Activated CD4-positive, alpha-beta T cell treated with anti-CD3 and anti-CD28 coated beads, Interleukin-2, amount 50 U/mL, for 16 hours (primary cell): Measurements from ENCODE around the gene STIP1.

Source experiments
- DNase-seq: peaks from one replicate; pipeline ENCODE4 v3.0.0-alpha.2; 2020

The STIP1 gene

DNA sequence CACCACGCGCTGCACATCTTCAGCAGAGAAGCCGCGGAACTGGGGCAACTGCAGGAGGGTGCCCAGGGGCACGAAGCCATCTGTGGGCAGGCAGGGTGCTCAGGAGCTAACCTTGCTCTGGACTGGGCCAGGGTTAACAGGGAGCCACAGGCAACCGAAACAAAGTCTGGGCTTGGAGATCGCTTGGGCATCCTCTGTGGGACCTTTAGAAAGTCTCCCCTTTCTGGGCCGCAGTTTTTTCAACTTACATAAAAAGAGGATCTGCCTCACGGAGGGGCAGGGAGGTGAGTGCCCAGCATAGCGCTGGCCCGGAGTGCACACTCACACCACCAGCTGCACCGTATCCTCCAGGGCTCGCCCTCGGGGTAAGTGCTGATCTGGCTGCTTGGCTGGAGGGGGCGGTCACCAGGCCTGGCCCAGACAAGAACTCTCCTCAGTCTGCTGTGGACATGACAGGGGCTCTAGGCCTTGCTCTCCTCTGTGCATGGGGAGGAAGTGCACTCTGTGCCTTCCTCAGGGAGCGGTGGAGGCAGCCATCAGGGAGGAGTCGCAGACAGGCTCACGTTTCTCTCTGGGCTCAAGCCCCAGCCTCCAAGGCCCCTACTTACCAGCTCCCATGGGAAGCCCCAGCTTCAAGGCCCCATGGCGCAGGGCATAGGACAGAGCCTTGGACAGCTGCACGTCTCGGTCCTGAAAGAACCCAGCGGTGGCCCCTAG is 39.1 kb downstream of the STIP1 start:
- no peak for DNase-seq

GRCh38 chr11:64225608-64226506 is 39.9 kb downstream of the STIP1 start, which contains the start of the genes NUDT22 and TRPT1:
TSS of gene NUDT22 (plus strand) at chr11:64226274. CDS start at chr11:64226653, 379 bp downstream.
TSS of gene TRPT1 (minus strand) at chr11:64226186. CDS start at chr11:64225860, 326 bp downstream.
- peak; percentile 92 for DNase-seq

DNA sequence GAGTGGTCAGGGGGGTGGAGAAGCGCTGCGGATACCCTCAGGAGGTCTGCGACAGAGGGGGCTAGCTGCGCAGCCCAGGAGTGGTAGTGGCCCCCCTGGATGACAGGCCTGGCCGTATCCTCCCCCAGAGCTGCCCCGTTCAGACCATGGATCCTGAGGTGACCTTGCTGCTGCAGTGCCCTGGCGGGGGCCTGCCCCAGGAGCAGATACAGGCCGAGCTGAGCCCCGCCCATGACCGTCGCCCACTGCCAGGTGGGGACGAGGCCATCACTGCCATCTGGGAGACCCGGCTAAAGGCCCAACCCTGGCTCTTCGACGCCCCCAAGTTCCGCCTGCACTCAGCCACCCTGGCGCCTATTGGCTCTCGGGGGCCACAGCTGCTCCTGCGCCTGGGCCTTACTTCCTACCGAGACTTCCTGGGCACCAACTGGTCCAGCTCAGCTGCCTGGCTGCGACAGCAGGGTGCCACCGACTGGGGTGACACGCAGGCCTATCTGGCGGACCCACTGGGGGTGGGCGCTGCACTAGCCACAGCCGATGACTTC is 40.6 kb downstream of the STIP1 start:
- peak; percentile 73 for DNase-seq

DNA sequence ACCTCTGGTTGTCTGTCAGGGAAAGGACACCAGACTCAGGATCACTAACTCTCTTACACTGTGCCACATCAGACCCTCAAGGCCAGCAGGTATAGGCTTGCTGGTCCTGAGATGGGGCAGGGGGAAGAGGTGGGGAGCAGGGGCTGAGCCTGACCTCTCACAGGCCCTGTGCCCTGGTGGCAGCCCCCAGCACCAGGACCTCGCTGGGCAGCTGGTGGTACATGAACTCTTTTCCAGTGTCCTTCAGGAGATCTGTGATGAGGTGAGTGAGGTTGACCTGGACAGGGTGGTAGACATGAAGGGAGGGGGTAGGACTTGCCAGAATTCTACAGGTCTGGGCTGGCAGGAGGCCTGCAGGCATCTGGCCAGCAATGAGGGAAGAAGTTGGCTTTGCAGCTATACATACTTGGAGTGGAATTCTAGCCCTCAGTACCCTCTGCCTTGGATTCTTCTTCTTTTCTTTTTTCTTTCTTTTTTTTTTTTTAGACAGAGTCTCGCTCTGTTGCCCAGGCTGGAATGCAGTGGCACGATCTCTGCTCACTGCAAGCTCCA is 41.5 kb downstream of the STIP1 start:
- DNase-seq = no peak

DNA sequence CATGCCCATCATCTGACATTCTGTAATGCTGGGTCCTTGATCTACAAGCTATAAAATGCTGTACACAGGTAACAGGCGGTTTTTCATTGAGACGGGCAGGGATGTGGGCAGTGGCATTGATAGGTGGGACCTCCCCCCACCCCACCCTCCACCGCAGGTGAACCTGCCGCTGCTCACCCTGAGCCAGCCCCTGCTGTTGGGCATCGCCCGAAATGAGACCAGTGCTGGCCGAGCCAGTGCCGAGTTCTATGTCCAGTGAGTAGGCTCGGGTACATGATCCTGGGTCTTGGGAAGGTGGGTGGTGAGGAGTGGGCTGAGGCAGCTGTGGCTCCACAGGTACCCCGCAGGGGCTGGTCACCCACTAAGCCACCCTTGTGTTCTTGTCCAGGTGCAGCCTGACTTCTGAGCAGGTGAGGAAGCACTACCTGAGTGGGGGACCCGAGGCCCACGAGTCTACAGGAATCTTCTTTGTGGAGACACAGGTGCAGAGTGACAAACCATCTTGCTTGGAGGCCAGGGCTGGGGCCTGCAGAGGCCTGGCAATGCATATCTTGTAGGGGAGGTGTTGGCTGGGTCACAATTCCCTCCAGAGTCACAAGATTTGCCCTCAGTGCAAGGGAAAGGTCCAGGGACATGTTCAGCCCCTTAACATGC is 43.2 kb downstream of the STIP1 start:
- no peak for DNase-seq

DNA sequence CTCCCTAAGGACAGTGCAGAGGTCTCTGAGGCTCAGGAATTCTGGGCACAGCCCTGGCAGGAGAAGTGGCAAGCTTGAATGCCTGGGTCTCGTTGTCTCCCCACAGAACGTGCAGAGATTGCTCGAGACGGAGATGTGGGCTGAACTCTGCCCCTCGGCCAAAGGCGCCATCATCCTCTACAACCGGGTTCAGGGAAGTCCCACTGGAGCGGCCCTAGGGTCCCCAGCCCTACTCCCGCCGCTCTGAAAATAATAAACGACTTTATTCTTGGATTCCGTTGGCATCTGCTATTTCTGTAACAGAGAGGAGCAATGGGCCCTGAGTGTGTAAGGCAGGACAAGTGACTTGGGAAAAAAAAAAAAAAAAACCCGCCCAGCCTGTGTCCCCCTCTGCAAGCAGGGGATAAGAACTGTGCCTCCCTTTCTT is 43.8 kb downstream of the STIP1 start:
- DNase-seq = no peak

GRCh38 chr11:64230171-64230984 is 44.4 kb downstream of the STIP1 start, which contains the start of gene DNAJC4:
TSS of gene DNAJC4 (plus strand) at chr11:64230548. CDS start at chr11:64230855, 307 bp downstream.
- peak; percentile 90 for DNase-seq

- no peak for DNase-seq
Measured at GRCh38 chr11:64230985-64231365, 45.0 kb downstream of the STIP1 start.

- no peak for DNase-seq
Measured at GRCh38 chr11:64231546-64231945, 45.6 kb downstream of the STIP1 start.

DNA sequence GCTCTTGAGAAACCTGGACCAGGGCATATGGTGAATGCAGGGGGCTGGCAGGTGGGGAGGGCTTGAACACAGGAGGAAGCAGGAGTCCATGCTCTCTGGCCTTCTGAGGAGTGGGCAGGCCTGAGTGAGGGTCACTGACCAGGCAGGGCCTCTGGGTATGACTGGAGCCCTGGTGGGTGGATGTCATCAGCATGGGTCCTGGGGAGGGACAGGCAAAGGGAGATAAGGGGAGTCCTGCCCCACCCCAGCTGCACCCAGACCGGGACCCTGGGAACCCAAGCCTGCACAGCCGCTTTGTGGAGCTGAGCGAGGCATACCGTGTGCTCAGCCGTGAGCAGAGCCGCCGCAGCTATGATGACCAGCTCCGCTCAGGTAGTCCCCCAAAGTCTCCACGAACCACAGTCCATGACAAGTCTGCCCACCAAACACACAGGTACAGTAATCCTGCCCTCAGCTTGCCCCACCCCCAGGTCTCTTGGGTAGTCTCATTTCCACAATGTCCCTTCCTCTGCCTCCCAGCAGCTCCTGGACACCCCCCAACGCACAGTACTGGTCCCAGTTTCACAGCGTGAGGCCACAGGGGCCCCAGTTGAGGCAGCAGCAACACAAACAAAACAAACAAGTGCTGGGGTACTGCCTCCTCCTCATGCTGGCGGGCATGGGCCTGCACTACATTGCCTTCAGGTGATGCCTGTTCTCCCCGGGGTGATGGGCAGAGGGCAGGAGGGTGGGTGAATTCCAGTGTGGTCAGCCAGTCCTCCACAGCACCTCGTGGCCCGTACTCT is 46.4 kb downstream of the STIP1 start:
- no peak for DNase-seq

DNA sequence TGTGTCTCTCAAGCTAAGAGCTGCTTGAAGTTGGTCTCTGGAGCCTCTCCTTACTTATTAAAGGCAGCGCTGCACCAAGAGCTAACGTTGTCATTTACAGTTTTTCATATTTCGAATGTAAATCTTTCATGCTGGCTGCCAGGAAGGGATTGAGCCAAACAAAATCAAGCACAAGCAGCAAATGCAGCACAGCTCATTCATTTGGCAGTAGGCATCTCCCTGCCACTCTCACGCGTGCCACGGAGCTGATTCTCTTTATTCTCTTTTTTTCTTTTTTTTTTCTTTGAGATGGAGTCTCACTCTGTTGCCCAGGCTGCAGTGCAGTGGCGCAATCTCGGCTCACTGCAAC is 47.0 kb downstream of the STIP1 start:
- no peak for DNase-seq

- peak; percentile 73 for DNase-seq
Measured at GRCh38 chr11:64233913-64234586, 48.1 kb downstream of the STIP1 start, which contains the start of gene VEGFB. TSS of gene VEGFB (plus strand) at chr11:64234584. CDS start at chr11:64234834, 250 bp downstream.

DNA sequence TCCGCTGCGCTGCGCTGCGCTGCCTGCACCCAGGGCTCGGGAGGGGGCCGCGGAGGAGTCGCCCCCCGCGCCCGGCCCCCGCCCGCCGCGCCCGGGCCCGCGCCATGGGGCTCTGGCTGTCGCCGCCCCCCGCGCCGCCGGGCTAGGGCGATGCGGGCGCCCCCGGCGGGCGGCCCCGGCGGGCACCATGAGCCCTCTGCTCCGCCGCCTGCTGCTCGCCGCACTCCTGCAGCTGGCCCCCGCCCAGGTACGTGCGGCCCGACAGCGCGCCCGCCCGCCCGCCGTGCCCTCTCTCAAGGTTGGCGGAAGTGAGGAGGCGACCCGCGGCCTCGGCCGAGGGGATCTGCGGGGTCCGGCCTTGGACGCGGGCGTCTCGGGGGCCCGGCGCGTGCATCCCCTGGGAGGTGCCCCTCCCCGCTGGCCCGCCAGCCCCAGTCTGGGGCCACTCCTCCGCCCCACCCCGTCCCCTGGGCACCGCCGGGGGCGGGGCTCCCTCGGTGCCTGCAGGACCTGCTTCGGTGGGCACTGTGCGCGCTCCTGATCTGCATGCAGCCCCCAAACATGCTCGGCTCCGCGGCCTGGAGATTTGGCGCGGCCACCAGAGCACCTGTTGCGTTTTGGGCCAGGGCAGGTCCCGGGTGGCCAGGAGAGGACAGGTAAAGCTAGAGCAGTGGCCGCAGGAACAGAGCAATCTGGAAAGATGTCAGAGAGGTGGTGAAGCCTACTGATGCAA is 48.8 kb downstream of the STIP1 start:
- DNase-seq = no peak

DNA sequence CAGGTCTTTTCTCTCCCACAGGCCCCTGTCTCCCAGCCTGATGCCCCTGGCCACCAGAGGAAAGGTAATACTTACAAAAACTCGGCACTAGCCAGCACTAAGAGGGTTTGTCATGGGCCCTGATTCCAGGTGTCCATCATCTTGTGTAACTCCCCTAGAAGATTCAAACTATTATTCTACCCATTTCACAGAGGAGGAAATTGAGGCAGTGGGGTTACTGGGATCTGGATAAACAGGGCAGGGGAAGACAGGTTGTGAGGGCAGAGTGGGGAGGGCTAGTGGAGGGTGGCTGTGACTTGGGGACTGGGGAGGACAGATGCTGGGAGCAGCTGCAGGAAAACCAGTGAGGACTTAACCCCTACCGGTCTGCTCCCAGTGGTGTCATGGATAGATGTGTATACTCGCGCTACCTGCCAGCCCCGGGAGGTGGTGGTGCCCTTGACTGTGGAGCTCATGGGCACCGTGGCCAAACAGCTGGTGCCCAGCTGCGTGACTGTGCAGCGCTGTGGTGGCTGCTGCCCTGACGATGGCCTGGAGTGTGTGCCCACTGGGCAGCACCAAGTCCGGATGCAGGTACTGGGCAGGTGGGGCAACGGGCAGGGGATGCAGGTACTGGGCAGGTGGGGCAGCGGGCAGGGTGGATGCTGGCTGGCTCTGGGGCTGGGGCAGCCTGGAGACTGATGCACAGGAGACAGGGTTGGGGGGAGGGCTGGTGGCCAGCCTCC is 49.6 kb downstream of the STIP1 start:
- no peak for DNase-seq

- no peak for DNase-seq
Measured at GRCh38 chr11:64237484-64237951, 51.5 kb downstream of the STIP1 start.

DNA sequence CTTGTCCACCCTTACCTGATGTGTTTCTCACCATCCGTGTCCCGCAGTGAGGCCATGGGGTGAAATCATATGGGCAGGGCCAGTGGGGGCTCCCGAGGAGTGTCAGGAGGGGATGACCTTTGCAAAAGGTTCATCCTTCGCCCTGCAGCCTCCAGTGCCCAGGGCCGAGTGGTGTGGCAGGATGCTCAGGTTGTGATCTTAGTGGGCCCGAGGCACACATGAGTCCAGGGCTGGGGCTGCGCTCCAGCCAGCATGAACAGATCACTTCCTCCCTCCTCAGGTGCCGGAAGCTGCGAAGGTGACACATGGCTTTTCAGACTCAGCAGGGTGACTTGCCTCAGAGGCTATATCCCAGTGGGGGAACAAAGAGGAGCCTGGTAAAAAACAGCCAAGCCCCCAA is 52.1 kb downstream of the STIP1 start:
- DNase-seq = no peak

DNA sequence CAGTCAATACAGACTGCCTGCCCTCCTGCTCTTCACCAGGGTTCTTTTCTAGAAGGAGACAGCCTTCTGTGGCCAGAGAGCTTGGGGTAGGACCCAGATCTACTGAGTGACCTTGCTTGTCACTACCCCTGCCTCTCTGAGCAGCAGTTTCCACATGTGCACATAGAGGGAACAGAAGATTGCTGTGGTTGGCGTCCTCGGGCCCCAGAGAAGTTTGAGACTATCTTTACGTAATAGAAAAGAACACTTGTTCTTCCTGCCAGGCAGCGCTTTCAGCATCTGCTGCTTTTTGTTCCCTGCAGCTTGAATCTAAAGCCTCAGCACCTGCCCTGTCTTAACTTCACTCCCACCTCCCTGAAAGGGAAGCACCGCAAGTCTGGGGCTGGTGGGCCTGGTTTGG is 53.0 kb downstream of the STIP1 start:
- DNase-seq = no peak

GRCh38 chr11:64239662-64240434 is 53.9 kb downstream of the STIP1 start:
- no peak for DNase-seq
